HepG2 (cell line): Measurements from ENCODE around the gene ATE1. TPM values are rescaled to one million over a fixed set of nuclear protein-coding genes. Genes with fewer than 3 reads are reported as not detected.

Source experiments
- ATAC-seq: fragments of 200-7000 bp; cut with Tn5 transposase; 3 replicates; pipeline ENCODE4 v1.9.1; 2020; ENCODE audit warnings: mild to moderate bottlenecking, moderate library complexity
- BruUV-seq: library from RNA; stranded (reverse); fragments of 400-500 nt; replicated peaks from 2 replicates; lab custom pipeline; 2021; lab: Mats Ljungman, UMichigan
- CTCF ChIA-PET: fragments of 300-600 bp; formaldehyde crosslinking; extraction: SDS; loops from one replicate; lab custom pipeline; 2021; ENCODE audit warnings: low total read pairs, inconsistent platforms, low intra/inter-chr PET ratio; lab: Yijun Ruan, JAX
- POLR2A ChIA-PET: fragments of 350-600 bp; sonication (Branson Sonifier 250); formaldehyde crosslinking; loops from one replicate; lab custom pipeline; 2020; ENCODE audit warnings: antibody characterized with exemption, inconsistent platforms; lab: Yijun Ruan, JAX
- DNase-seq: peaks from one replicate; pipeline ENCODE4 v3.0.0-alpha.2; 2015; ENCODE audit warnings: low spot score
- FAIRE-seq: peaks from 3 replicates; lab custom pipeline; 2011; peaks lifted over from hg19 to GRCh38; lab: Jason Lieb, UNC
- H2AFZ ChIP-seq: one replicate; pipeline ENCODE4 v1.6.1; 2011; ENCODE audit warnings: low read length, inconsistent platforms
- H3K27ac ChIP-seq: fragments of 300-600 bp; 3 replicates; pipeline ENCODE4 v1.8.0; 2011; ENCODE audit warnings: mixed run types, mild to moderate bottlenecking, mixed read lengths, low read length, inconsistent platforms; ENCODE audit not compliant: insufficient read depth; ENCODE audit errors: extremely low read length
- H3K27me3 ChIP-seq, 2 experiments: fragments of 200-600 bp in 1 of 2; 2 replicates in 1 of 2; 3 replicates in 1 of 2; pipeline versions ENCODE4 v1.6.0 to v1.8.0; 2011; ENCODE audit warnings: low read length in 2 of 2, mild to moderate bottlenecking in 2 of 2, moderate library complexity in 2 of 2, inconsistent platforms in 1 of 2; ENCODE audit not compliant: insufficient read depth in 2 of 2, control insufficient read depth in 1 of 2
- H3K36me3 ChIP-seq, 2 experiments: fragments of 200-600 bp in 1 of 2; replicated peaks in 1 of 2; 2 replicates in 1 of 2; 3 replicates in 1 of 2; pipeline versions ENCODE4 v1.5.1 to v1.8.0; 2011; ENCODE audit warnings: low read length in 2 of 2, inconsistent platforms in 1 of 2; ENCODE audit not compliant: insufficient read depth in 2 of 2, control insufficient read depth in 1 of 2
- H3K4me1 ChIP-seq: 2 replicates; pipeline ENCODE4 v1.5.1; 2012; ENCODE audit warnings: low read length, inconsistent platforms; ENCODE audit not compliant: insufficient read depth
- H3K4me2 ChIP-seq: 2 replicates; pipeline ENCODE4 v1.6.0; 2011; ENCODE audit warnings: low read depth, low read length, inconsistent platforms
- H3K4me3 ChIP-seq, 3 experiments: fragments of 200-600 bp in 1 of 3; sonication (generic), shearing (Covaris generic) in 1 of 3; replicated peaks in 1 of 3; 2 replicates each; pipeline ENCODE4 v1.5.1; 2011 to 2016; ENCODE audit warnings: low read length in 3 of 3, inconsistent platforms in 2 of 3, low read depth in 2 of 3, mild to moderate bottlenecking in 2 of 3, control low read depth in 1 of 3, mixed read lengths in 1 of 3; ENCODE audit not compliant: insufficient read depth in 1 of 3
- H3K79me2 ChIP-seq: one replicate; pipeline ENCODE4 v1.6.1; 2011; ENCODE audit warnings: low read length, inconsistent platforms; ENCODE audit not compliant: insufficient read depth
- H3K9ac ChIP-seq: 2 replicates; pipeline ENCODE4 v1.6.0; 2011; ENCODE audit warnings: mild to moderate bottlenecking, low read depth, low read length, inconsistent platforms; ENCODE audit not compliant: insufficient read depth
- H3K9me3 ChIP-seq: 2 replicates; pipeline ENCODE4 v1.5.1; 2012; ENCODE audit warnings: mild to moderate bottlenecking, low read length
- H4K20me1 ChIP-seq: 2 replicates; pipeline ENCODE4 v1.6.0; 2011; ENCODE audit warnings: inconsistent platforms, mild to moderate bottlenecking, low read length, moderate library complexity; ENCODE audit not compliant: insufficient read depth
- ELF3 ChIP-seq: IDR thresholded peaks from 2 replicates; pipeline ENCODE4 v1.6.1; 2016; ENCODE audit warnings: missing genetic modification reagents, missing compliant biosample characterization
- GATAD2A ChIP-seq: IDR thresholded peaks from 2 replicates; pipeline ENCODE4 v1.6.1; 2016
- RNF2 ChIP-seq: fragments of 450-650 bp; conservative IDR thresholded peaks from 2 replicates; pipeline ENCODE4 v1.6.1; 2016; ENCODE audit warnings: low read depth
- ZBTB38 ChIP-seq: sonication (generic); formaldehyde crosslinking; IDR thresholded peaks from 2 replicates; pipeline ENCODE4 v1.5.1; 2020; ENCODE audit warnings: mild to moderate bottlenecking, missing genetic modification reagents
- ZNF205 ChIP-seq: IDR thresholded peaks from 2 replicates; pipeline ENCODE4 v1.6.1; 2018; ENCODE audit warnings: missing biosample characterization, missing genetic modification reagents
- WGBS: methylation state at CpG from one replicate; pipeline ENCODE4 v1.1.6; 2017; ENCODE audit warnings: low lambda C conversion rate; 5-methylcytosine and 5-hydroxymethylcytosine counted together
- in situ Hi-C: cut with HindIII; loops from 2 replicates; pipeline ENCODE4 v1.10.0; 2017; ENCODE audit warnings: low pct_unique_long_range_greater_than_20kb; ENCODE audit not compliant: extremely low pct_ligation_motif_present
- intact Hi-C: fragments of 100-400 bp; cut with micrococcal nuclease; formaldehyde crosslinking; loops from one replicate; pipeline ENCODE4 v1.10.0; 2022; ENCODE audit not compliant: unreplicated experiment
- polyA plus RNA-seq, 8 experiments: library from polyadenylated mRNA; depleted of rRNA in 3 of 8; stranded (reverse) in 7 of 8; unstranded in 1 of 8; fragments of >200 nt; fragmentation: Illumina TruSeq in 4 of 8; extraction: Trizol in 4 of 8; gene quantifications; 2 replicates each; pipeline versions ENCODE4 v1.2.1 to v1.2.3, GENCODE V29; 2011 to 2016; ENCODE audit warnings: low read depth in 4 of 8, missing spikeins in 1 of 8, mixed read lengths in 1 of 8; ENCODE audit not compliant: insufficient read depth in 1 of 8
- small RNA-seq, 3 experiments: library from RNA; depleted of rRNA; stranded (forward); fragments of <200 nt; gene quantifications; one replicate each; pipeline ENCODE3, GENCODE V24; 2012; ENCODE audit warnings: low read depth in 2 of 3, low replicate concordance in 1 of 3; ENCODE audit not compliant: insufficient read length in 3 of 3, insufficient read depth in 2 of 3
- total RNA-seq, 5 experiments: library from RNA; depleted of rRNA; stranded (reverse); fragments of >200 nt; fragmentation: Illumina TruSeq; extraction: Trizol; gene quantifications; 2 replicates each; pipeline ENCODE4 v1.2.3, GENCODE V29; 2016; ENCODE audit warnings: low read depth in 1 of 5
- TF ChIP-seq, protein P1 (sequence below): sonication (generic); formaldehyde crosslinking; IDR thresholded peaks from 2 replicates; pipeline ENCODE4 v1.8.0; 2022; ENCODE audit warnings: missing genetic modification reagents, mild to moderate bottlenecking, borderline replicate concordance

Gene ATE1
- total and polyA plus RNA-seq, 2 of the 13 experiments (the other 11 are each of a cell fraction or from before 2014, with no cell fraction given) = 17.5 to 42.2 TPM

DNA sequence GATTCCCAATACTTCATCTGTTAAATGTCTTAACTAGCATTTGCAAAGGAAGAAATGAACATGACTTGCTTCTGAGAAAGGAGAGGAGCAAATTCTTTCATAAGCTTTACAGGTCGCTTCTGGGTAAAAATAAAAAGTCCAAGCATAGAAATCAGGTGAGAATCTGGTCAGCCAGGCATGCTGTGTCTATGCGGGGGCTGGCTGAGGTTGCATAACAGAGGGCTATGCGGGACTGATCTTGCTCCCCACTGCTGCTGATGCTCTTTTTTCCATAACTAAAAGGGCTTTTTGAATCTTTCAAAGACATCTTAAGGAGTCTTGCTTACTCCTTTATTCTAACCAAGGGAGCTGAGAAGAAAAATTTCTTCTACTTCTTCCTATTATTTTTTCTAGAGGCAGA lies 236.9 kb downstream of the ATE1 start:
- ChIA-PET CTCF (no interaction called here), POLR2A (no interaction called here)
- intact Hi-C loops = no loop called here
- 7% methylated on average over 3 of the region's 3 CpGs for WGBS
- no peaks in the 10 kb centered on the region for H3K79me2 ChIP-seq
- H3K4me3 ChIP-seq = no peak overlapping the region
- H4K20me1 ChIP-seq = no peaks in the 10 kb centered on the region
- no peak overlapping the region for H3K9ac ChIP-seq
- H3K27ac ChIP-seq = no peak overlapping the region
- no peaks in the 10 kb centered on the region for H3K9me3 ChIP-seq
- TF ChIP-seq ZNF205 (CRISPR knock-in tag) (no peak), GATAD2A (CRISPR knock-in tag) (no peak), ELF3 (CRISPR knock-in tag) (no peak), RNF2 (no peak), ZBTB38 (CRISPR knock-in tag) (no peak)
- TF ChIP-seq, protein P1, sequence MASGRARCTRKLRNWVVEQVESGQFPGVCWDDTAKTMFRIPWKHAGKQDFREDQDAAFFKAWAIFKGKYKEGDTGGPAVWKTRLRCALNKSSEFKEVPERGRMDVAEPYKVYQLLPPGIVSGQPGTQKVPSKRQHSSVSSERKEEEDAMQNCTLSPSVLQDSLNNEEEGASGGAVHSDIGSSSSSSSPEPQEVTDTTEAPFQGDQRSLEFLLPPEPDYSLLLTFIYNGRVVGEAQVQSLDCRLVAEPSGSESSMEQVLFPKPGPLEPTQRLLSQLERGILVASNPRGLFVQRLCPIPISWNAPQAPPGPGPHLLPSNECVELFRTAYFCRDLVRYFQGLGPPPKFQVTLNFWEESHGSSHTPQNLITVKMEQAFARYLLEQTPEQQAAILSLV (CRISPR knock-in tag) = no peak
- H3K4me1 ChIP-seq = peaks cover 32% of the 10 kb centered on the region
- 0 out of 5 replicates have a peak, but pooled peaks cover 0 to 4% of the 10 kb centered on the region in 2 experiments for H3K27me3 ChIP-seq
- H2AFZ ChIP-seq = no peak overlapping the region
- no peaks in the 10 kb centered on the region for H3K36me3 ChIP-seq
- DNase-seq = no peak
- no peak overlapping the region for H3K4me2 ChIP-seq
- in situ Hi-C loops = no loop called here
- BruUV-seq = no TSS peak
- no peak for FAIRE-seq
- ATAC-seq = no peak

Small RNA genes within 50 kb of the gene (small RNA-seq; reads per million reads assigned to genes)
- gene RF00019 = 0 reads per million in 3 experiments
- gene RF02219 = 0 reads per million in 3 experiments

Other genes starting within 250 kb of the ATE1 start
- 91.6 and 108 TPM in 2 replicates for gene NSMCE4A, start 47.2 kb upstream of the ATE1 start, total RNA-seq (2016; rRNA removed; fragmentation: Illumina TruSeq; extraction: Trizol)
- 47.0 and 61.1 TPM in 2 replicates for gene NSMCE4A, start 47.2 kb upstream of the ATE1 start, polyA plus RNA-seq (2011; rRNA removed)
- 11.8 and 16.1 TPM in 2 replicates for gene TACC2, start 61.1 kb upstream of the ATE1 start, total RNA-seq (2016; rRNA removed; fragmentation: Illumina TruSeq; extraction: Trizol)
- gene TACC2, start 61.1 kb upstream of the ATE1 start, polyA plus RNA-seq (2011; rRNA removed) = 15.3 and 16.0 TPM in 2 replicates